Left lung (tissue), 10 donors: ENCODE results near the gene ESRP2. TPM values are rescaled to one million over a fixed set of nuclear protein-coding genes. Genes with fewer than 3 reads are reported as not detected.

ENCODE experiments used
- ATAC-seq: fragments of 200-7000 bp; cut with Tn5 transposase; one replicate; pipeline ENCODE4 v1.9.1; 2020; ENCODE audit warnings: moderate library complexity
- DNase-seq, 4 donors: peaks; one replicate each; pipeline ENCODE4 v3.0.0-alpha.2; 2013 to 2020
- H3K27ac ChIP-seq, 2 donors: fragments of 200-600 bp; sonication (generic) in 1 of 2; one replicate each; pipeline versions ENCODE4 v1.5.0 to v1.8.0; 2020 to 2021
- H3K27me3 ChIP-seq, 2 donors: fragments of 200-600 bp; sonication (generic) in 1 of 2; one replicate each; pipeline versions ENCODE4 v1.5.0 to v1.8.0; 2020 to 2021
- H3K36me3 ChIP-seq, 2 donors: fragments of 200-600 bp; sonication (generic) in 1 of 2; one replicate each; pipeline versions ENCODE4 v1.5.0 to v1.8.0; 2020 to 2021
- H3K4me1 ChIP-seq, 2 donors: fragments of 200-600 bp; one replicate each; pipeline ENCODE4 v1.8.0; 2021
- H3K4me3 ChIP-seq, 2 donors: fragments of 200-600 bp; sonication (generic) in 1 of 2; one replicate each; pipeline versions ENCODE4 v1.5.0 to v1.8.0; 2020 to 2021; ENCODE audit warnings: mild to moderate bottlenecking in 1 of 2
- H3K9me3 ChIP-seq, 2 donors: fragments of 200-600 bp; sonication (generic) in 1 of 2; one replicate each; pipeline versions ENCODE4 v1.5.0 to v1.8.0; 2020 to 2021
- intact Hi-C, 2 donors: fragments of 100-400 bp; cut with DNase I; formaldehyde crosslinking; loops; one replicate each; pipeline versions ENCODE4 v1.11.2 to v1.14.2; 2022
- polyA plus RNA-seq, 6 donors: library from polyadenylated mRNA; unstranded; fragments of 120-200 nt; gene quantifications; one replicate each; pipeline ENCODE4 v1.2.1, GENCODE V29; 2013; ENCODE audit not compliant: insufficient read length in 6 of 6
- total RNA-seq, 2 donors: library from RNA; stranded (reverse); fragmentation: NEBNext Ultra II Directional; extraction: Animal tissue kit (Norgen Biotek cat#: 25700); gene quantifications; one replicate each; pipeline ENCODE4 v1.2.1, GENCODE V29; 2021
- TF ChIP-seq, protein P1 (sequence below), 2 donors: fragments of 200-600 bp; sonication (generic) in 1 of 2; IDR thresholded peaks; one replicate each; pipeline versions ENCODE4 v1.5.0 to v1.8.0; 2021; ENCODE audit warnings: antibody characterized with exemption in 2 of 2
- donor health status: DM: no; HTN: yes; CAD: no.
- donor health status: DM: no; HTN: no; CAD: no.

Gene ESRP2
- total and polyA plus RNA-seq, 8 donors = 45.7 to 62.6 (median 54.2) TPM

DNA sequence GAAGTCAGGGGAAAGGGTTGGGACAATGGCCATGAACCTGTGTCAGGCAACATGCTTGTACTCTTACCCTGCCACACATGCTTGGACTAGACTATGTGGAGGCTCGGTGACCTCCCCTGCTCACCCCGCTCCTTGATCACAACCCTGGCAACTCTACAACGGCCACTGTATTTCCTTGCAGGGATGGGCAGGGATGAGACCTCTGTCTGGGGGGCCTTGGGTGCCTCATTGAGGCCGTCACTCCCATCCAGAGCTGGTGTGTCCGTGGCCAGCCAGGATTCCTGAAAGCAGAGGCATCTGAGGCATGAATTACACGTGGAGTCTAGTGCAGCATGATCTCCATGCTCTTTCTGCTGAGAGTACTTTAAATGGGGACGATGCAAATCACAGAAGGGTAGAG, 10.2 kb upstream of the ESRP2 start:
- Histone ChIP-seq H3K4me1 (peaks cover 13 to 39% of the 10 kb centered on the region in 2 donors), H3K27me3 (no peaks in the 10 kb centered on the region), H3K9me3 (no peaks in the 10 kb centered on the region), H3K27ac (no peak overlapping the region), H3K36me3 (peaks cover 0 to 21% of the 10 kb centered on the region in 2 donors), H3K4me3 (peak overlapping the region; percentile 88 to 92)
- intact Hi-C loops = no loop called here
- TF ChIP-seq, protein P1, sequence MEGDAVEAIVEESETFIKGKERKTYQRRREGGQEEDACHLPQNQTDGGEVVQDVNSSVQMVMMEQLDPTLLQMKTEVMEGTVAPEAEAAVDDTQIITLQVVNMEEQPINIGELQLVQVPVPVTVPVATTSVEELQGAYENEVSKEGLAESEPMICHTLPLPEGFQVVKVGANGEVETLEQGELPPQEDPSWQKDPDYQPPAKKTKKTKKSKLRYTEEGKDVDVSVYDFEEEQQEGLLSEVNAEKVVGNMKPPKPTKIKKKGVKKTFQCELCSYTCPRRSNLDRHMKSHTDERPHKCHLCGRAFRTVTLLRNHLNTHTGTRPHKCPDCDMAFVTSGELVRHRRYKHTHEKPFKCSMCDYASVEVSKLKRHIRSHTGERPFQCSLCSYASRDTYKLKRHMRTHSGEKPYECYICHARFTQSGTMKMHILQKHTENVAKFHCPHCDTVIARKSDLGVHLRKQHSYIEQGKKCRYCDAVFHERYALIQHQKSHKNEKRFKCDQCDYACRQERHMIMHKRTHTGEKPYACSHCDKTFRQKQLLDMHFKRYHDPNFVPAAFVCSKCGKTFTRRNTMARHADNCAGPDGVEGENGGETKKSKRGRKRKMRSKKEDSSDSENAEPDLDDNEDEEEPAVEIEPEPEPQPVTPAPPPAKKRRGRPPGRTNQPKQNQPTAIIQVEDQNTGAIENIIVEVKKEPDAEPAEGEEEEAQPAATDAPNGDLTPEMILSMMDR (IDR thresholded peaks at IDR 0.05) = no peak
- no peak for DNase-seq
- ATAC-seq = no peak

DNA sequence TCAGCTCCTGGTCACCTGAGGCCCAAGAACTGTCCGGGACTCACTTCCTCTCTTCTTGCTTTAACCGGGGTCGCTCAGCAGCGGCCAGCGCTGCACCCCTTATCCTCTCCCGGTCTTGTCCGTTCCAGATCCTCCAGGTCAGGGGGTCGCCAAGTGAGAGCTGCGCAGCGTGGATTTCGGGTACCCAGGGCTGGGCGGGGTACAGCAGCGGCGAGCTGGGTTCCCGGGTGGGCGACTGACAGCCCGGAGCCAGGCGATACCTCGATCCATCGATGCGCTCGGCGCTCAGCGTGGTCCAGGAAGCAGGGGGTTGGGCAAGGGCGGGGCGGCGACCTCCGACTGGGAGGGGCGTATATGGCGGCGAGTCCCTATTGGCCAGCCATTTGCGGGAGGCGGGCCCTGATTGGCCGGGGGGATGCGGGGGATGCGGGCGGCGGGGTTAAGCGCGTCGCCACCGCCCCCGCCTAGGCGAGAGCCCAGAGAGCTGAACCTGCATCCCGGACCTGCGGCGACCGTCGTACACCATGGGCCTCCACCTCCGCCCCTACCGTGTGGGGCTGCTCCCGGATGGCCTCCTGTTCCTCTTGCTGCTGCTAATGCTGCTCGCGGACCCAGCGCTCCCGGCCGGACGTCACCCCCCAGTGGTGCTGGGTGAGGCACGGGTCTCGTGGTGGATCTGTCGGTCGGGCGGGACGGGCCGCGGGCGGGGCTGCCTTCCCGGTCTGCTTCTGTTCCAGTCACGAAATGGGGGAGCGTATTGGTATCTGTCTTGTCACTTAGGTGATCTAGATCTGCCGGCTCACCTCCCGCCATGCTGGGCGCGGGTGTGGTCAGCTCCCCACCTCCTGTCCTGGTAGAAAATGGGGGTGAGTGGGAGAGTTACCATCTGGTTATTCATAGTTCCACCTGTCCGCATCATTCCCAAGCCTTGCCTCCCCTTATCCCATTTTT, 9.3 kb upstream of the ESRP2 start, which contains the start of gene PLA2G15:
PLA2G15 (plus strand) TSS at position 471 of the 951 bp plus-strand sequence; CDS start at position 525, 54 bp downstream.
- ATAC-seq = peak; percentile 98
- peak within 1 kb of the TSS in 1 of 2 donors; percentile 63 for H3K27ac ChIP-seq
- no peaks in the 10 kb centered on the region for H3K9me3 ChIP-seq
- DNase-seq = peak; percentile 93 to 97 (median 96)
- peak within 1 kb of the TSS; percentile 88 to 92 for H3K4me3 ChIP-seq
- TF ChIP-seq, protein P1 (IDR thresholded peaks at IDR 0.05) = no peak
- no peaks in the 10 kb centered on the region for H3K27me3 ChIP-seq
- peaks cover 0 to 12% of the 10 kb centered on the region in 2 donors for H3K36me3 ChIP-seq
- peaks cover 13 to 41% of the 10 kb centered on the region in 2 donors for H3K4me1 ChIP-seq
- intact Hi-C loops = no loop called here

DNA sequence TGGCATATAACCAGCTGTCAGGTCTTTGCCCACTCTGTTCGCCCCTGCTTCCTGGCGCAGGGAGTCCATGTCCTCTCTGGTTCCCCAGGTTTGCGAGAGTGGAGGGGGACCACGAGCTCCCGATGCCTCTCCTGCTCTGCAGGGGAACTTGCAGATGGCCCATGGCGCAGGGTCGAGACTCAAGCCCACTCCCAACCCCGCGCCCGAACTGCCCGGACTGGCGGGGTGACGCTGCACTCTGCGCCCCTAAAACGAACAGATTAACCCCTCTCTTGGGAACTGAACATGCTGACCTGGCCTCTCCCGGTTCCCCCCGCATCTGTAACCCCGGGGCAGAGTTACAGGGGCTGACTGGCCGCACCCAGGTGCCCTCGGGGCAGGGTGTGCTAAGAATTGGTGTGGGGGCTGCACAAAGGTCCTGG, 8.6 kb upstream of the ESRP2 start:
- ATAC-seq (no peak), DNase-seq (no peak)
- TF ChIP-seq, protein P1 (IDR thresholded peaks at IDR 0.05) = no peak
- Histone ChIP-seq H3K27ac (peak overlapping the region in 1 of 2 donors; percentile 63), H3K4me3 (peak overlapping the region; percentile 88 to 92), H3K36me3 (peaks cover 0 to 5% of the 10 kb centered on the region in 2 donors), H3K27me3 (no peaks in the 10 kb centered on the region), H3K4me1 (peaks cover 13 to 48% of the 10 kb centered on the region in 2 donors), H3K9me3 (no peaks in the 10 kb centered on the region)
- intact Hi-C loops = no loop called here

DNA sequence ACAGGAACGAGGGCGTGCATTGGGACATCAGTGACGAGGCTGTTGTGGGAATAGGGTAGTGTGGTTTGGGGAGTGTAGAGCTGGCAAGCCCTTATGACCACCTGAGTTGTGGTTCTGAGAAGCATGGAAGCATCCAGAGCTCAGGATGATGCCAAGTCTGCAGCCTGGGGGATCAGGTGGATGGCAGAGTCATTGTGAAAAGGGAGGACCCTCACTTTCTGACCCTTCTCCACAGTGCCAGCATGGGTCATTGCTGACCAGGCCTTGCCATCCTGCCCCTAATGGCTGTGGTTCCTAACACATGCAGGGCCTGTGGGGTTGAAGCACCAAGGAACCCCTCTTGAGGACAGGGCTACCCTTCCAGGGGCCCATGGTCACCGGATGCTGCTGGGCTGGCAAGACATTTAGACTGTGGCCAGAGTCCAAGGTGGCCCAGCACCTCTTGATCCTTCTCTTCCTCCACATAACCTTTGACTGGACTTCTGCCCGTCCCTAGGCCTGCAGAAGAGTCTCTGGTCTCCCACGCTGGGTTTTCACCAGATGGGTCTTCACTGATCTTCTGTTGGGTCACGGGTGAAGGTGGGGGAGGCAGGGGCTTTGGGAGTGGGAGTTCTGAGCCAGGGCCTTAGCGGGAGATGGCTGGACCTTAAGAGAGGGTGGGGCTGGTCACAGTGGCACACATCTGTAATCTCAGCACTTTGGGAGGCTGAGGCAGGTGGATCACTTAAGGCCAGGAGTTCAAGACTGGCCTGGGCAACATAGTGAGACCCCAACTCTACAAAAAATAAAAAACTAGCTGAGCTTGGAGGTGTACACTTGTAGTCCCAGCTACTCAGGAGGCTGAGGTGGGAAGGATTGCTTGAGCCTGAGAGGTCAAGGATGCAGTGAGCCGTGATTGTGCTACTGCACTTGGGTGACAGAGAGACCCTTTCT, 7.3 kb upstream of the ESRP2 start:
- Histone ChIP-seq H3K27ac (no peak overlapping the region), H3K9me3 (no peaks in the 10 kb centered on the region), H3K4me3 (no peak overlapping the region), H3K27me3 (no peaks in the 10 kb centered on the region), H3K4me1 (peaks cover 13 to 49% of the 10 kb centered on the region in 2 donors), H3K36me3 (no peaks in the 10 kb centered on the region)
- TF ChIP-seq, protein P1 (IDR thresholded peaks at IDR 0.05) = no peak
- intact Hi-C loops = no loop called here
- no peak for ATAC-seq
- no peak for DNase-seq
